GM12872 (cell line): ENCODE results near the gene MEGF11.

Experiments used
- TF ChIP-seq, protein P1 (sequence below): IDR thresholded peaks from 3 replicates; pipeline ENCODE4 v1.5.1; 2011; ENCODE audit warnings: low read depth, mild to moderate bottlenecking, low read length, moderate library complexity; ENCODE audit not compliant: insufficient read depth

MEGF11 gene

DNA sequence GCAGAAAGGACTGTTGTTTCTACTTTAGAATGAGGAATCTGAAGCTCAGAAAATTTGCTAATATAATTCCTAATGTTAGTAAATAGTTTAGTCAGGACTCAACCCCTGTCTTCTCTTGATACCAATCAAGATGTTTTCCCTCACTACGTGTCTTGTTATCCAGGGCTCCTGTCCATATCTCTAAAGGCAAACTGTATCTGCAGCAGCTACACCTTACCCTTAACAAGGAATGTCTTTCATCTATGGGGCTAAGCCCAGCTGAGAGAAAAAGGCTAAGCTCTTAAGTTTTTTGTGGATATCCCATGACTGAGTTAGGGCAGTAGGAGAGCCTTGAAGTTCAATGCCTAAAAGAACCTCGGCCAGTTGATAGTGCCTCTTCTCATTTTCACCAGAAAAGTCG lies 351.7 kb downstream of the MEGF11 start:
- TF ChIP-seq, protein P1, sequence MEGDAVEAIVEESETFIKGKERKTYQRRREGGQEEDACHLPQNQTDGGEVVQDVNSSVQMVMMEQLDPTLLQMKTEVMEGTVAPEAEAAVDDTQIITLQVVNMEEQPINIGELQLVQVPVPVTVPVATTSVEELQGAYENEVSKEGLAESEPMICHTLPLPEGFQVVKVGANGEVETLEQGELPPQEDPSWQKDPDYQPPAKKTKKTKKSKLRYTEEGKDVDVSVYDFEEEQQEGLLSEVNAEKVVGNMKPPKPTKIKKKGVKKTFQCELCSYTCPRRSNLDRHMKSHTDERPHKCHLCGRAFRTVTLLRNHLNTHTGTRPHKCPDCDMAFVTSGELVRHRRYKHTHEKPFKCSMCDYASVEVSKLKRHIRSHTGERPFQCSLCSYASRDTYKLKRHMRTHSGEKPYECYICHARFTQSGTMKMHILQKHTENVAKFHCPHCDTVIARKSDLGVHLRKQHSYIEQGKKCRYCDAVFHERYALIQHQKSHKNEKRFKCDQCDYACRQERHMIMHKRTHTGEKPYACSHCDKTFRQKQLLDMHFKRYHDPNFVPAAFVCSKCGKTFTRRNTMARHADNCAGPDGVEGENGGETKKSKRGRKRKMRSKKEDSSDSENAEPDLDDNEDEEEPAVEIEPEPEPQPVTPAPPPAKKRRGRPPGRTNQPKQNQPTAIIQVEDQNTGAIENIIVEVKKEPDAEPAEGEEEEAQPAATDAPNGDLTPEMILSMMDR: no peak

GRCh38 chr15:65901336-65901735 lies 352.2 kb downstream of the MEGF11 start:
- TF ChIP-seq, protein P1: no peak

- TF ChIP-seq, protein P1: no peak
These were observed 353.1 kb downstream of the MEGF11 start for GRCh38 chr15:65900488-65900887.

DNA sequence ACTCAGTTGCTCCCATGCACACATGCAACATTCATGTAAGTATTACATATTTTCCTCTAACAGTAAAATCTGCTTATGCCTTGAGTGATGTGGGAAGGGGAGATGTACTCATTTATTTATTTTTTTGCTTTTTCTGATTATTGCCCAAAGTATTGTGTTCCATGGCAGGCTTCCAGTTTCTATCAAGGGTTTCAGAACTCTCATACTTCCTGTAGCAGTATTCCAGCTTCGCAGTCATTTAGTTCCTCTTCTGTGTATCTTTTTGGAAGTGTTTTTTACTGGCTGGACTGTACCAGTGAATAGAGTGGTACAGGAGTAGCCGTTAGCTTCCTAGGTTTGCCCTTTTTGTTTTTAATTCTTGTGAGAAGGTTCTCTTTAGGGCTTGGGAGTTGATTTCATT lies 357.3 kb downstream of the MEGF11 start:
- TF ChIP-seq, protein P1: no peak

DNA sequence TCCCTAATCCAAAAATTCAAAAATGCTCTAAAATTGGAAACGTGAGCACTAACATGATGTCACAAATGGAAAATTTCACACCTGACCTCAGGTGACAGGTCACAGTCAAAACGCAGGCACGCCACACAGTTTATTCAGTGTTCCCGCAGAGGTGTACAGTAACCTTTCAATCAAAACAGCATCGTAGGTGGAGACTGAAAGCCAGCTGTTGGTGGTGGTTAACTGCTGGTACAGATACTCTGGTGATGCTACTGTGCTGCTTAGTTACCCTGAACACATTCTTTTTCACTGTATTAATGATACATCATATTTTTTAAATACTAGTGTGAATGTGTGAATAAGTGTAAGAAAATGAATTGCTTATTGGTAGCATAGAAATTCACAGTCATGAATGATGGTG lies 360.5 kb downstream of the MEGF11 start:
- TF ChIP-seq, protein P1: no peak

DNA sequence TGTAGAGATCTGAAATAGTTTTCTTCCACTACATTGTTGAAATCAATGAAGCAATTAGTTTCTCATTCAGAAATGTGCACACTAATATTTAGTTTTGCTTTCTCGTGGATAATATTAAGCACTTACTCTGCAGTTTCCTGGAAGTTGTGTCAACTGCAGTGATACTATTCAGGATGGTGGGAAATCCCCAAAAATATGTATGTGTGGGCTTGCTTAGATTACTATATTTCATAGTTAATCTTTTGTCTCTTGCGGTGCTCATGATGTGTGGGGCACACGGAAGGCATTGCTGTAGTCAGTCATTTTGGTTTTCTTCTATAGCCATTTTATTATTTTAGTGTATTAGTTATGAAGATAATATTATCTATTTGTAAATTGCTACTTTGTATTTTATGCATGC lies 364.6 kb downstream of the MEGF11 start:
- TF ChIP-seq, protein P1: no peak

DNA sequence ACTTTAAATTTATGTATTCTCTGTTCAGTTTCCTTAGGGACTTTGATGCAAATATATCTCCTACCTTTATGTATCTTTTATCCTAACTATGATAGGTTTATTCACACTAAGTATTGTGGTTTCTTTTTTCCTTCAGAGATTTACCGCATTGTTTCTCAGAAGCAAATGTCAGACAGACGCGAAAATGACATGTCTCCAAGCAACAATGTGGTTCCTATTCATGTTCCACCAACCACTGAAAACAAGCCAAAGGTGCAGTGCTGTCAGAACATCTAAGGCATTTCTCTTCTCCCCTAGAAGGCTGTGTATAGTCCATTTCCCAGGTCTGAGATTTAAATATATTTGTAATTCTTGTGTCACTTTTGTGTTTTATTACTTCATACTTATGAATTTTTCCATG lies 366.0 kb downstream of the MEGF11 start:
- TF ChIP-seq, protein P1: no peak
